Esophagus muscularis mucosa (tissue), 3 donors: ENCODE results near the gene FGF22.

ENCODE experiments used
- EP300 ChIP-seq: sonication (generic); formaldehyde crosslinking; IDR thresholded peaks from one replicate; pipeline ENCODE4 v1.6.1; 2017; ENCODE audit warnings: antibody characterized with exemption
- POLR2A ChIP-seq: fragments of 450-650 bp; IDR thresholded peaks from one replicate; pipeline ENCODE4 v1.6.1; 2017; ENCODE audit warnings: antibody characterized with exemption, moderate library complexity, mild to moderate bottlenecking, low read depth
- POLR2AphosphoS5 ChIP-seq, 2 donors: sonication (generic); formaldehyde crosslinking; IDR thresholded peaks; one replicate each; pipeline ENCODE4 v1.6.1; 2017; ENCODE audit warnings: antibody characterized with exemption in 2 of 2

- TF ChIP-seq POLR2A (no peak), POLR2AphosphoS5 (IDR thresholded peaks at IDR 0.05) (no peak), EP300 (no peak)
Observed at GRCh38 chr19:632579-633067, 7.1 kb upstream of the FGF22 start.
